Measurements from ENCODE around the gene ZNF19. TPM values are rescaled to one million over a fixed set of nuclear protein-coding genes. Genes with fewer than 3 reads are reported as not detected.
A peak's percentile ranks its signal among the peaks of the same experiment; 100 is the strongest.

ZNF19 gene
- total RNA-seq (10 to 100 TPM in 2 of 5 experiments, 1 to 10 TPM in 3; 3.6 to 12.9 (median 6.4) TPM), polyA plus RNA-seq (1 to 10 TPM; 1.7 to 3.9 TPM), total RNA-seq (5.9 reads per million, percentile 27 among the genes with 10 or more reads in this experiment)

GRCh38 chr16:71489122-71489521, at the start of gene ZNF19:
Gene ZNF19, minus strand, starts transcription at chr16:71489324. Its CDS starts 7,210 bp downstream, at chr16:71482114.
- Mint-ChIP-seq H3K4me3 (no peak within 1 kb of the TSS), H3K36me3 (no peaks in the 10 kb centered on the region), H3K9me3 (no peaks in the 10 kb centered on the region), H3K4me1 (peaks cover 4 to 9% (median 6%) of the 10 kb centered on the region in 7 donors), H3K27me3 (peaks cover 0 to 11% (median 0%) of the 10 kb centered on the region in 5 donors), H3K27ac (no peak within 1 kb of the TSS)
- H3K9me3 ChIP-seq (ENCODE audit: control insufficient read depth in 2 of 3, low read length in 3 of 3): no peaks in the 10 kb centered on the region
- H3K27ac ChIP-seq (ENCODE audit: low read depth, low read length): no peak within 1 kb of the TSS
- DNase-seq (no peak), ATAC-seq (no peak)
- no peak within 1 kb of the TSS for H3K4me3 ChIP-seq (ENCODE audit: low read length)
- H3K27me3 ChIP-seq (ENCODE audit: control insufficient read depth in 2 of 2, insufficient read depth in 2 of 2, low read length in 2 of 2): no peaks in the 10 kb centered on the region
- H3K36me3 ChIP-seq (ENCODE audit: control insufficient read depth in 2 of 3, insufficient read depth in 3 of 3, low read length in 3 of 3): no peaks in the 10 kb centered on the region
- ChIA-PET POLR2A (no interaction called here), CTCF (no interaction called here)
- intact Hi-C loops (cut with micrococcal nuclease): no loop called here
- peaks cover 0 to 4% of the 10 kb centered on the region in 2 donors for H3K4me1 ChIP-seq (ENCODE audit: control insufficient read depth in 2 of 2, insufficient read depth in 2 of 2, low read length in 2 of 2)

GRCh38 chr16:71537643-71538042, 48.5 kb upstream of the ZNF19 start:
- no peak overlapping the region for H3K4me3 Mint-ChIP-seq
- H3K27ac Mint-ChIP-seq: no peak overlapping the region
- H3K36me3 Mint-ChIP-seq: no peaks in the 10 kb centered on the region
- H3K4me1 ChIP-seq (ENCODE audit: control insufficient read depth in 2 of 2, insufficient read depth in 2 of 2, low read length in 2 of 2): no peaks in the 10 kb centered on the region
- ChIA-PET CTCF (interaction anchor here (1.0 to 1.9 kb wide), 2 partner anchors 16 to 125 kb away, joined by 3 to 5 read pairs; no protein-coding TSS in a partner anchor), POLR2A (no interaction called here)
- H3K36me3 ChIP-seq (ENCODE audit: control insufficient read depth in 2 of 3, insufficient read depth in 3 of 3, low read length in 3 of 3): no peaks in the 10 kb centered on the region
- no peaks in the 10 kb centered on the region for H3K27me3 ChIP-seq (ENCODE audit: control insufficient read depth in 2 of 2, insufficient read depth in 2 of 2, low read length in 2 of 2)
- no peaks in the 10 kb centered on the region for H3K9me3 ChIP-seq (ENCODE audit: control insufficient read depth in 2 of 3, low read length in 3 of 3)
- peak; percentile 55 for ATAC-seq
- H3K4me3 ChIP-seq (ENCODE audit: low read length): no peak overlapping the region
- peak in 6 of 9 donors; percentile 5 to 28 (median 10) for DNase-seq
- H3K27ac ChIP-seq (ENCODE audit: low read depth, low read length): no peak overlapping the region
- H3K9me3 Mint-ChIP-seq: peaks cover 0 to 1% (median 0%) of the 10 kb centered on the region in 11 donors
- H3K4me1 Mint-ChIP-seq: peaks cover 0 to 5% (median 4%) of the 10 kb centered on the region in 7 donors
- peaks cover 4 to 7% (median 5%) of the 10 kb centered on the region in 5 donors for H3K27me3 Mint-ChIP-seq
- intact Hi-C loops (cut with micrococcal nuclease): loop anchor here (1.0 kb wide), 2 partner anchors 124 to 125 kb away; no protein-coding TSS in a partner anchor

GRCh38 chr16:71536752-71537499, 47.8 kb upstream of the ZNF19 start:
- no peaks in the 10 kb centered on the region for H3K36me3 Mint-ChIP-seq
- no peak overlapping the region for H3K27ac Mint-ChIP-seq
- H3K4me1 Mint-ChIP-seq: no peaks in the 10 kb centered on the region
- Histone ChIP-seq H3K27me3 (ENCODE audit: control insufficient read depth in 2 of 2, insufficient read depth in 2 of 2, low read length in 2 of 2) (no peaks in the 10 kb centered on the region), H3K36me3 (ENCODE audit: control insufficient read depth in 2 of 3, insufficient read depth in 3 of 3, low read length in 3 of 3) (no peaks in the 10 kb centered on the region), H3K4me3 (ENCODE audit: low read length) (no peak overlapping the region), H3K27ac (ENCODE audit: low read depth, low read length) (no peak overlapping the region), H3K9me3 (ENCODE audit: control insufficient read depth in 2 of 3, low read length in 3 of 3) (no peaks in the 10 kb centered on the region), H3K4me1 (ENCODE audit: control insufficient read depth in 2 of 2, insufficient read depth in 2 of 2, low read length in 2 of 2) (no peaks in the 10 kb centered on the region)
- ChIA-PET POLR2A (no interaction called here), CTCF (no interaction called here)
- peaks cover 0 to 6% (median under 1%) of the 10 kb centered on the region in 5 donors for H3K27me3 Mint-ChIP-seq
- H3K4me3 Mint-ChIP-seq: no peak overlapping the region
- DNase-seq: no peak
- intact Hi-C loops (cut with micrococcal nuclease): loop anchor here (1.0 kb wide), 2 partner anchors 124 to 125 kb away; no protein-coding TSS in a partner anchor
- no peaks in the 10 kb centered on the region for H3K9me3 Mint-ChIP-seq
- no peak for ATAC-seq

DNA sequence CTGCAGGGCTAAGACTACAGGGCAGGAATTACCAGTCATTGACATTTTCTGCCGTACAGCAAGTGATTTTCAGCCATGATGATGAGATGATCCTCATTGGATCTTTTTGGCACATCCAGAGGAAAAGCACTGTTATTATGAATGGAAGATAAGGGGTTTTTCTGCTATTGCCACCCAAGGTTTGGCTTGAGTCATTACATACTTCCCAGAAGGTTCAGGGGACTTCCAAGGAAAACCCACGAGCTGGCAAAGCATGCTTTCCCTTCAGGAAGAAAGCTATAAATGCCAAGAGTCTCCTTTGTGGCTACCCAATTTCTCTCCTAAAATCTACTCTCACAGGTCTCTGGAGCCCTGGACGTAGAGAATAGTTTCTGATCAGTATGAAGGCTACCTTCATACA, 43.2 kb upstream of the ZNF19 start:
- H3K36me3 Mint-ChIP-seq: no peaks in the 10 kb centered on the region
- intact Hi-C loops (cut with micrococcal nuclease): no loop called here
- peaks cover 0 to 2% (median 0%) of the 10 kb centered on the region in 11 donors for H3K9me3 Mint-ChIP-seq
- no peaks in the 10 kb centered on the region for H3K4me1 Mint-ChIP-seq
- CTCF ChIA-PET: no interaction called here
- DNase-seq (no peak), ATAC-seq (no peak)
- no peak overlapping the region for H3K4me3 Mint-ChIP-seq
- Histone ChIP-seq H3K4me3 (ENCODE audit: low read length) (no peak overlapping the region), H3K36me3 (ENCODE audit: control insufficient read depth in 2 of 3, insufficient read depth in 3 of 3, low read length in 3 of 3) (no peaks in the 10 kb centered on the region), H3K9me3 (ENCODE audit: control insufficient read depth in 2 of 3, low read length in 3 of 3) (no peaks in the 10 kb centered on the region), H3K4me1 (ENCODE audit: control insufficient read depth in 2 of 2, insufficient read depth in 2 of 2, low read length in 2 of 2) (no peaks in the 10 kb centered on the region), H3K27me3 (ENCODE audit: control insufficient read depth in 2 of 2, insufficient read depth in 2 of 2, low read length in 2 of 2) (no peaks in the 10 kb centered on the region), H3K27ac (ENCODE audit: low read depth, low read length) (no peak overlapping the region)
- peaks cover 6 to 26% (median 9%) of the 10 kb centered on the region in 5 donors for H3K27me3 Mint-ChIP-seq
- POLR2A ChIA-PET: no interaction called here
- no peak overlapping the region for H3K27ac Mint-ChIP-seq

DNA sequence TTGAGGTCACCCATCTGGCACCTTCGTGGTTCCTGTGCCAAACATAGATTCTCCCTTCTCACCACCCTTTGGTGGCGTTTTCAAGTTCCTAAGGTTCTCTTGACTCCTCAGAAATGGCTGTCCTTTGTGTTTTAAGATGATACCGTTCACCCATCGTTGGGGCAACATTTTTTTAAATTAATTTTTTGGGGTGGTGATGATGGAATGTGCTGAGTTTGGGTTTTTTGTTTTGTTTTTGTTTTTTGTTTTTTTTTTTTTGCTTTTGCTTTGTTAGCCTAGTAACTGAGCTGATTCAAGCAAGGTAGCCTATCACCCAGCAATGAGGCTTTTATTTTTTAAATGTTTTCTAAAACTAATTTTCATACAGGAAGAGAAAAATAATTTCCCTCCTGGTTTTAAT, 39.7 kb upstream of the ZNF19 start:
- DNase-seq: no peak
- no peaks in the 10 kb centered on the region for H3K27me3 ChIP-seq (ENCODE audit: control insufficient read depth in 2 of 2, insufficient read depth in 2 of 2, low read length in 2 of 2)
- Mint-ChIP-seq H3K27me3 (peaks cover 12 to 35% (median 22%) of the 10 kb centered on the region in 5 donors), H3K4me3 (no peak overlapping the region), H3K36me3 (no peaks in the 10 kb centered on the region), H3K4me1 (no peaks in the 10 kb centered on the region), H3K27ac (no peak overlapping the region), H3K9me3 (peaks cover 0 to 2% (median 0%) of the 10 kb centered on the region in 11 donors)
- ChIA-PET CTCF (no interaction called here), POLR2A (no interaction called here)
- ATAC-seq: no peak
- H3K9me3 ChIP-seq (ENCODE audit: control insufficient read depth in 2 of 3, low read length in 3 of 3): no peaks in the 10 kb centered on the region
- no peak overlapping the region for H3K4me3 ChIP-seq (ENCODE audit: low read length)
- H3K4me1 ChIP-seq (ENCODE audit: control insufficient read depth in 2 of 2, insufficient read depth in 2 of 2, low read length in 2 of 2): no peaks in the 10 kb centered on the region
- H3K27ac ChIP-seq (ENCODE audit: low read depth, low read length): no peak overlapping the region
- no peaks in the 10 kb centered on the region for H3K36me3 ChIP-seq (ENCODE audit: control insufficient read depth in 2 of 3, insufficient read depth in 3 of 3, low read length in 3 of 3)
- intact Hi-C loops (cut with micrococcal nuclease): no loop called here

- Histone ChIP-seq H3K9me3 (ENCODE audit: control insufficient read depth in 2 of 3, low read length in 3 of 3) (no peaks in the 10 kb centered on the region), H3K36me3 (ENCODE audit: control insufficient read depth in 2 of 3, insufficient read depth in 3 of 3, low read length in 3 of 3) (no peaks in the 10 kb centered on the region), H3K27ac (ENCODE audit: low read depth, low read length) (no peak overlapping the region), H3K27me3 (ENCODE audit: control insufficient read depth in 2 of 2, insufficient read depth in 2 of 2, low read length in 2 of 2) (no peaks in the 10 kb centered on the region), H3K4me3 (ENCODE audit: low read length) (no peak overlapping the region), H3K4me1 (ENCODE audit: control insufficient read depth in 2 of 2, insufficient read depth in 2 of 2, low read length in 2 of 2) (no peaks in the 10 kb centered on the region)
- H3K4me1 Mint-ChIP-seq: no peaks in the 10 kb centered on the region
- POLR2A ChIA-PET: no interaction called here
- no peaks in the 10 kb centered on the region for H3K36me3 Mint-ChIP-seq
- CTCF ChIA-PET: no interaction called here
- DNase-seq (no peak), ATAC-seq (no peak)
- H3K9me3 Mint-ChIP-seq: peaks cover 0 to 2% (median 0%) of the 10 kb centered on the region in 11 donors
- peaks cover 12 to 35% (median 22%) of the 10 kb centered on the region in 5 donors for H3K27me3 Mint-ChIP-seq
- H3K4me3 Mint-ChIP-seq: no peak overlapping the region
- H3K27ac Mint-ChIP-seq: no peak overlapping the region
- intact Hi-C loops (cut with micrococcal nuclease): no loop called here
Measured at GRCh38 chr16:71528257-71528656, 39.1 kb upstream of the ZNF19 start.
